Breast epithelium (tissue), 3 donors: ENCODE data around the gene CBS.

Experiments
- CTCF ChIP-seq, 3 donors: fragments of 450-650 bp; IDR thresholded peaks; one replicate each; pipeline ENCODE4 v1.5.1; 2016 to 2017; ENCODE audit warnings: antibody characterized with exemption in 3 of 3, mild to moderate bottlenecking in 3 of 3, moderate library complexity in 3 of 3
- POLR2A ChIP-seq: fragments of 450-650 bp; IDR thresholded peaks from one replicate; pipeline ENCODE4 v1.6.1; 2016; ENCODE audit warnings: antibody characterized with exemption, mild to moderate bottlenecking, moderate library complexity
- POLR2AphosphoS5 ChIP-seq, 3 donors: sonication (generic); formaldehyde crosslinking; IDR thresholded peaks; one replicate each; pipeline ENCODE4 v1.6.1; 2017; ENCODE audit warnings: antibody characterized with exemption in 3 of 3

DNA sequence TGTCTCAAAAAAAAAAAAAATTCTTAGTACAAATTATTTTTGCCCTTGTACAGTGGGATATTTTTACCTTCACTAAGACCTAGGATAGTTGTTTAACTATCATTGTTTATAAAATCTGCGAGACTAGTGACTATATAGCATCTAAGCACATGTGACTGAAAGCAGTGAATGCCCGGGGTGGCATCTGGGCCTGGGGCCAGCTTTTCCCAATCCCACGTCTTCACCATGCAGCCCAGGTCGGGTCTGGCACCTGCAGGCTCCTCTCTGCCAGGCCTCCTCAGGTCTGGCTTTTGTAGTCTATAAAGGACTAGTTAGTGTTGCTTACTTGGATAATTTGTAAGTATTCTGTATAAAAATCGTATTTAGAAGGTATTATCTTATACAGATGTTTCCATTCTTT lies 40.8 kb downstream of the CBS start:
- TF ChIP-seq CTCF (IDR thresholded peaks at IDR 0.05) (no peak), POLR2A (no peak), POLR2AphosphoS5 (IDR thresholded peaks at IDR 0.05) (no peak)
